ENCODE measurements around the gene FBXW5. TPM values are rescaled to one million over a fixed set of nuclear protein-coding genes. Genes with fewer than 3 reads are reported as not detected.

Gene FBXW5
- total RNA-seq, 4 donors from 2014 or later = 329 to 469 (median 435) TPM

- intact Hi-C loops (cut with DNase I; ENCODE audit: low total_unique reads) (no loop called here), in situ Hi-C loops (cut with MboI; ENCODE audit: low sequenced_read_pairs in 4 of 4) (no loop called here)
- Histone ChIP-seq H3K9me3 (no peaks in the 10 kb centered on the region), H3K27ac (no peak overlapping the region), H3K4me1 (no peaks in the 10 kb centered on the region), H3K4me3 (no peak overlapping the region), H3K27me3 (peaks cover 0 to 6% (median 0%) of the 10 kb centered on the region in 3 donors), H3K36me3 (no peaks in the 10 kb centered on the region)
- ATAC-seq (no peak), DNase-seq (no peak)
- TF ChIP-seq CTCF (IDR thresholded peaks at IDR 0.05 in 4 of 5, conservative IDR thresholded peaks at IDR 0.05 in 1 of 5) = no peak
- no peak for TF ChIP-seq POLR2A (IDR thresholded peaks at IDR 0.05)
Observed at GRCh38 chr9:136970361-136970760, 25.8 kb upstream of the FBXW5 start.

GRCh38 chr9:136969774-136970173, 25.2 kb upstream of the FBXW5 start:
- TF ChIP-seq POLR2A (IDR thresholded peaks at IDR 0.05) = no peak
- no peak for TF ChIP-seq CTCF (IDR thresholded peaks at IDR 0.05 in 4 of 5, conservative IDR thresholded peaks at IDR 0.05 in 1 of 5)
- in situ Hi-C loops (cut with MboI; ENCODE audit: low sequenced_read_pairs in 4 of 4) (no loop called here), intact Hi-C loops (cut with DNase I; ENCODE audit: low total_unique reads) (no loop called here)
- no peaks in the 10 kb centered on the region for H3K4me1 ChIP-seq
- ATAC-seq (no peak), DNase-seq (no peak)
- no peaks in the 10 kb centered on the region for H3K9me3 ChIP-seq
- H3K36me3 ChIP-seq = no peaks in the 10 kb centered on the region
- no peak overlapping the region for H3K27ac ChIP-seq
- H3K27me3 ChIP-seq = peaks cover 0 to 6% (median 0%) of the 10 kb centered on the region in 3 donors
- no peak overlapping the region for H3K4me3 ChIP-seq

GRCh38 chr9:136969150-136969549, 24.6 kb upstream of the FBXW5 start:
- no peak for TF ChIP-seq POLR2A (IDR thresholded peaks at IDR 0.05)
- no peak for TF ChIP-seq CTCF (IDR thresholded peaks at IDR 0.05 in 4 of 5, conservative IDR thresholded peaks at IDR 0.05 in 1 of 5)
- Histone ChIP-seq H3K4me1 (no peaks in the 10 kb centered on the region), H3K27me3 (peaks cover 0 to 6% (median 0%) of the 10 kb centered on the region in 3 donors), H3K36me3 (no peaks in the 10 kb centered on the region), H3K9me3 (no peaks in the 10 kb centered on the region), H3K27ac (no peak overlapping the region), H3K4me3 (no peak overlapping the region)
- ATAC-seq = no peak
- DNase-seq = no peak
- in situ Hi-C loops (cut with MboI; ENCODE audit: low sequenced_read_pairs in 4 of 4) (no loop called here), intact Hi-C loops (cut with DNase I; ENCODE audit: low total_unique reads) (no loop called here)

GRCh38 chr9:136968333-136969127, 24.0 kb upstream of the FBXW5 start:
- Histone ChIP-seq H3K36me3 (no peaks in the 10 kb centered on the region), H3K27me3 (peaks cover 0 to 6% (median 0%) of the 10 kb centered on the region in 3 donors), H3K4me1 (no peaks in the 10 kb centered on the region), H3K4me3 (no peak overlapping the region), H3K9me3 (no peaks in the 10 kb centered on the region), H3K27ac (no peak overlapping the region)
- ATAC-seq (no peak), DNase-seq (no peak)
- in situ Hi-C loops (cut with MboI; ENCODE audit: low sequenced_read_pairs in 4 of 4) (no loop called here), intact Hi-C loops (cut with DNase I; ENCODE audit: low total_unique reads) (no loop called here)
- TF ChIP-seq POLR2A (IDR thresholded peaks at IDR 0.05) = no peak
- TF ChIP-seq CTCF (IDR thresholded peaks at IDR 0.05 in 4 of 5, conservative IDR thresholded peaks at IDR 0.05 in 1 of 5) = no peak
